Measurements from ENCODE around the gene TXNIP. TPM values are rescaled to one million over a fixed set of nuclear protein-coding genes. Genes with fewer than 3 reads are reported as not detected.

The TXNIP gene
- total RNA-seq, 1 experiment from 2014 or later, result 23.2 TPM

DNA sequence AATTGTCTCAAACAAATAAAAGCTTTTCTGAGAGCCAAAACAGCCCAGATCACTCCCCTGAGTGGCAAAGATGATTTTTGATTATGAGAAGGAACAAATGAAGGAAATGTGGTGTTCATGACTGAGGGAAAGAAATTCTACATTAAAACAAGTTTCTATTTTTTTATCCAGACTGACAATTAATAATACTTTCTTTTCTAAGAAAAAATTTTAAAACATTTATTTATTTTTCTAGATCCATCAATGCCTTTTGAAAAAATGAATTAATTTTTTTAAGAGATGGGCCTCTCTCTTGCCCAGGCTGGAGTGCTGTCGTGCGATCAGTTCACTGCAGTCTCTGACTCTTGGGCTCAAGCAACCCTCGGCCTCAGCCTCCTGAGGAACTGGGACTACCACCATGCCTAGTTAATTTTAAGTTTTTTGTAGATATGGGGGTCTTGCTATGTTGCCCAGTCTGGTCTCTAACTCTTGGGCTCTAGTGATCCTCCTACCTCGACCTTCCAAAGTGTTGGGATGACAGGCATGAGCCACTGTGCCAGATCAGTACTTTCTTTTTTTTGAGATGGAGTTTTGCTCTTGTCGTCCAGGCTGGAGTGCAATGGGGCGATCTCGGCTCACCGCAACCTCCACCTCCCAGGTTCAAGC lies 11.2 kb upstream of the TXNIP start:
- H3K23ac ChIP-seq (ENCODE audit: insufficient read length, low read depth, low read length), result no peak overlapping the region
- H3K4me1 Mint-ChIP-seq, result peaks cover 0 to 2% of the 10 kb centered on the region in 2 experiments; a peak in 1 of 4 replicates
- H3K79me1 ChIP-seq (ENCODE audit: insufficient read depth, low read depth, low read length, poor library complexity, severe bottlenecking), result no peaks in the 10 kb centered on the region
- H2AK5ac ChIP-seq (ENCODE audit: insufficient read length, low read length), result no peak overlapping the region
- H3K27ac Mint-ChIP-seq, result no peak overlapping the region; a peak in 1 of 7 replicates
- no peaks in the 10 kb centered on the region; the same call in 1 of the 2 replicates for H3K27me3 Mint-ChIP-seq (ENCODE audit: low read depth)
- no peak overlapping the region for H3T11ph ChIP-seq (ENCODE audit: low read length)
- no peak overlapping the region for H2BK15ac ChIP-seq (ENCODE audit: low read depth, low read length)
- H3K9me3 ChIP-seq (ENCODE audit: control insufficient read depth, low read depth, low read length), result no peaks in the 10 kb centered on the region
- no peak overlapping the region for H4K8ac ChIP-seq (replicated peaks; ENCODE audit: insufficient read length, low read depth, low read length)
- H3K23me2 ChIP-seq (ENCODE audit: insufficient read length, low read depth, low read length, poor library complexity, severe bottlenecking), result no peaks in the 10 kb centered on the region
- no peak overlapping the region for H2BK12ac ChIP-seq (ENCODE audit: insufficient read length, low read depth, low read length)
- H3K27me3 ChIP-seq (ENCODE audit: insufficient read depth, low read length), result no peaks in the 10 kb centered on the region
- H3K4me3 Mint-ChIP-seq, result no peak overlapping the region; a peak in 1 of 5 replicates
- no peak overlapping the region for H4K91ac ChIP-seq (ENCODE audit: insufficient read length, low read depth, low read length)
- no peaks in the 10 kb centered on the region for H3K4me1 ChIP-seq (ENCODE audit: insufficient read depth, low read length)
- no CpG with 5 or more reads among the region's 8 CpGs for WGBS (ENCODE audit: extremely low coverage, insufficient read length, low lambda C conversion rate)
- H3K9me3 Mint-ChIP-seq, result no peaks in the 10 kb centered on the region
- H3K9ac ChIP-seq (ENCODE audit: extremely low read depth, insufficient read length, low read length), result no peak overlapping the region
- no peak overlapping the region for H3K18ac ChIP-seq (ENCODE audit: insufficient read length, low read depth, low read length)
- H3K56ac ChIP-seq (ENCODE audit: insufficient read length, low read depth, low read length), result no peak overlapping the region
- no peaks in the 10 kb centered on the region for H3K36me3 Mint-ChIP-seq (ENCODE audit: insufficient read depth in 1 of 3, low read depth in 3 of 3)
- no peak overlapping the region for H3K27ac ChIP-seq (ENCODE audit: insufficient read length, low read depth, low read length)
- no peak overlapping the region for H3K4me2 ChIP-seq (ENCODE audit: insufficient read depth, insufficient read length, low read length)
- no peak overlapping the region for H3K4ac ChIP-seq (ENCODE audit: low read depth, low read length)
- no peak overlapping the region for H2BK120ac ChIP-seq (ENCODE audit: low read depth, low read length, poor library complexity, severe bottlenecking)
- DNase-seq, result no peak
- no peak overlapping the region for H3K14ac ChIP-seq (ENCODE audit: insufficient read depth, low read length)
- H4K5ac ChIP-seq (ENCODE audit: insufficient read length, low read depth, low read length), result no peak overlapping the region
- no peak overlapping the region for H2BK5ac ChIP-seq (ENCODE audit: insufficient read length, low read length)
- H4K20me1 ChIP-seq (ENCODE audit: control insufficient read depth, insufficient read depth, insufficient read length), result no peaks in the 10 kb centered on the region
- H3K79me2 ChIP-seq (ENCODE audit: insufficient read depth, low read length), result no peaks in the 10 kb centered on the region
- no peak overlapping the region for H2AFZ ChIP-seq (ENCODE audit: low read length)
- H2BK20ac ChIP-seq (ENCODE audit: low read depth, low read length, poor library complexity, severe bottlenecking), result no peak overlapping the region
- TF ChIP-seq, protein P1, sequence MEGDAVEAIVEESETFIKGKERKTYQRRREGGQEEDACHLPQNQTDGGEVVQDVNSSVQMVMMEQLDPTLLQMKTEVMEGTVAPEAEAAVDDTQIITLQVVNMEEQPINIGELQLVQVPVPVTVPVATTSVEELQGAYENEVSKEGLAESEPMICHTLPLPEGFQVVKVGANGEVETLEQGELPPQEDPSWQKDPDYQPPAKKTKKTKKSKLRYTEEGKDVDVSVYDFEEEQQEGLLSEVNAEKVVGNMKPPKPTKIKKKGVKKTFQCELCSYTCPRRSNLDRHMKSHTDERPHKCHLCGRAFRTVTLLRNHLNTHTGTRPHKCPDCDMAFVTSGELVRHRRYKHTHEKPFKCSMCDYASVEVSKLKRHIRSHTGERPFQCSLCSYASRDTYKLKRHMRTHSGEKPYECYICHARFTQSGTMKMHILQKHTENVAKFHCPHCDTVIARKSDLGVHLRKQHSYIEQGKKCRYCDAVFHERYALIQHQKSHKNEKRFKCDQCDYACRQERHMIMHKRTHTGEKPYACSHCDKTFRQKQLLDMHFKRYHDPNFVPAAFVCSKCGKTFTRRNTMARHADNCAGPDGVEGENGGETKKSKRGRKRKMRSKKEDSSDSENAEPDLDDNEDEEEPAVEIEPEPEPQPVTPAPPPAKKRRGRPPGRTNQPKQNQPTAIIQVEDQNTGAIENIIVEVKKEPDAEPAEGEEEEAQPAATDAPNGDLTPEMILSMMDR (conservative IDR thresholded peaks at IDR 0.05), result peak; percentile 6; the same call in 2 of the 3 replicates

Data from H9 (cell line).